Gastrocnemius medialis (tissue), 4 donors: ENCODE results near the gene CEP112.

Experiments used
- POLR2A ChIP-seq, 2 donors: fragments of 450-650 bp; IDR thresholded peaks; one replicate each; pipeline ENCODE4 v1.6.1; 2017; ENCODE audit warnings: antibody characterized with exemption in 2 of 2, mild to moderate bottlenecking in 2 of 2, moderate library complexity in 2 of 2
- TF ChIP-seq, protein P1 (sequence below), 5 experiments: fragments of 450-650 bp in 3 of 5; fragments of 200-600 bp in 2 of 5; sonication (generic) in 2 of 5; IDR thresholded peaks in 4 of 5; conservative IDR thresholded peaks in 1 of 5; 1 replicate in 4 of 5; 2 replicates in 1 of 5; pipeline ENCODE4 v1.5.1; 2016 to 2019; ENCODE audit warnings: antibody characterized with exemption in 5 of 5, mild to moderate bottlenecking in 3 of 5, moderate library complexity in 3 of 5

DNA sequence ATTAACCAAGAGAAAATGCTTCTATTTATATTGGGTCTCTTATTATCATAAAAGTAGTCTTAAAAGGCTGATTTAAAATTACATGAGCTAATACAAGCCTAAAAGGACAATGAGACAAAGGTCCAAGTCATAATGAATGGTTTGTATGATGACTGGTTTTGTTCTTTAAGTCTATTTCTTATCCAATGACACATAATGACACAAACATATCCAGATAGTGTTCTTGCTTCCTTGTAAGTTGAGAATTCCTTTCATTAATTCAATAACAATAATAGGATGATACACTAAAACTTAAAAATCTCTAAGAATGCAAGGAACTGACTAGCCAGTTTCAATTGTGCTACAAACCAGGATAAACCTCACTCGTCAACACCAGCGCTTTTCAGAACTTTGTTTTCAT lies 244.1 kb downstream of the CEP112 start:
- no peak for TF ChIP-seq POLR2A (IDR thresholded peaks at IDR 0.05)
- TF ChIP-seq, protein P1, sequence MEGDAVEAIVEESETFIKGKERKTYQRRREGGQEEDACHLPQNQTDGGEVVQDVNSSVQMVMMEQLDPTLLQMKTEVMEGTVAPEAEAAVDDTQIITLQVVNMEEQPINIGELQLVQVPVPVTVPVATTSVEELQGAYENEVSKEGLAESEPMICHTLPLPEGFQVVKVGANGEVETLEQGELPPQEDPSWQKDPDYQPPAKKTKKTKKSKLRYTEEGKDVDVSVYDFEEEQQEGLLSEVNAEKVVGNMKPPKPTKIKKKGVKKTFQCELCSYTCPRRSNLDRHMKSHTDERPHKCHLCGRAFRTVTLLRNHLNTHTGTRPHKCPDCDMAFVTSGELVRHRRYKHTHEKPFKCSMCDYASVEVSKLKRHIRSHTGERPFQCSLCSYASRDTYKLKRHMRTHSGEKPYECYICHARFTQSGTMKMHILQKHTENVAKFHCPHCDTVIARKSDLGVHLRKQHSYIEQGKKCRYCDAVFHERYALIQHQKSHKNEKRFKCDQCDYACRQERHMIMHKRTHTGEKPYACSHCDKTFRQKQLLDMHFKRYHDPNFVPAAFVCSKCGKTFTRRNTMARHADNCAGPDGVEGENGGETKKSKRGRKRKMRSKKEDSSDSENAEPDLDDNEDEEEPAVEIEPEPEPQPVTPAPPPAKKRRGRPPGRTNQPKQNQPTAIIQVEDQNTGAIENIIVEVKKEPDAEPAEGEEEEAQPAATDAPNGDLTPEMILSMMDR (IDR thresholded peaks at IDR 0.05 in 4 of 5, conservative IDR thresholded peaks at IDR 0.05 in 1 of 5), result no peak
